ENCODE results near the gene FKBP5. TPM values are rescaled to one million over a fixed set of nuclear protein-coding genes. Genes with fewer than 3 reads are reported as not detected.
A peak's percentile ranks its signal among the peaks of the same experiment; 100 is the strongest.

The FKBP5 gene
- total and polyA plus RNA-seq, 9 of the 15 experiments (the other 6 are each of a cell fraction or from before 2014, with no cell fraction given): 32.7 to 151 (median 75.0) TPM

DNA sequence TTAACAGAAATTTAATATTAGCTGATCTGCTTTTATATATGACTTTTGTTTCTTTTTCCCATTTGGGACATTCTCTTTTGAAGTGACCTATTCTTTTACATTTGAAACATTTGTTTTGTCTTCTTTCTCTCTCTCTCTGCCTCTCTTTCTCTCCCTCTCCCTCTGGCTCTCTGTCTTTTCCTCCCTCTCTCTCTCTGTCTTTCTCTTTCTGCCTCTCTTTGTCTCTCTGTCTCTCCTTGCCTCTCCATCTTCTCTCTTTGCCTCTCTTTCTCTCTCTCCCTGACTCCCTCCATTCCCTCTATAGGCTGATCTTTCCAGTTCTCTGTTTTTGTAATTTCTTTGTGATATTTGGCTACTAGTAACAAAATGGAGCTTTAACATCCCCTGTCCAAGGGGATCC lies 124.0 kb downstream of the FKBP5 start (continued):
- TF ChIP-seq MCM7 (IDR thresholded peaks at IDR 0.05) (0 out of 4 replicates have a peak, but pooled peaks of 1 of the 2 experiments have one; percentile 56), E2F4 (CRISPR knock-in tag; IDR thresholded peaks at IDR 0.05; ENCODE audit: low read depth) (no peak), KAT2B (IDR thresholded peaks at IDR 0.05; ENCODE audit: low read depth, low read length) (no peak), SNRNP70 (optimal IDR thresholded peaks at IDR 0.05; ENCODE audit: low read depth, low read length) (no peak), ZNF175 (CRISPR knock-in tag; IDR thresholded peaks at IDR 0.05; ENCODE audit: low read depth) (no peak), ZNF57 (CRISPR knock-in tag; IDR thresholded peaks at IDR 0.05) (no peak), FOS (IDR thresholded peaks at IDR 0.05; ENCODE audit: extremely low read depth, insufficient read length) (no peak), NFIC (IDR thresholded peaks at IDR 0.05) (no peak)

GRCh38 chr6:35562060-35562459 lies 126.7 kb downstream of the FKBP5 start:
- ChIA-PET CTCF (ENCODE audit: low intra/inter-chr PET ratio) (no interaction called here), POLR2A (interaction anchor here (1.0 to 1.2 kb wide), 4 partner anchors 9 to 166 kb away, joined by 3 to 4 read pairs (median 3); no protein-coding TSS in a partner anchor)
- no peak overlapping the region for H3K9ac ChIP-seq (ENCODE audit: insufficient read depth in 1 of 2, low read depth in 2 of 2, low read length in 2 of 2)
- no TSS peak for BruUV-seq (replicated peaks)
- no peaks in the 10 kb centered on the region for H3K4me1 ChIP-seq (replicated peaks in 1 of 2; ENCODE audit: control insufficient read depth in 2 of 2, insufficient read depth in 2 of 2, low read length in 2 of 2)
- peaks cover 64 to 69% of the 10 kb centered on the region in 2 experiments for H3K27me3 ChIP-seq (ENCODE audit: control insufficient read depth in 2 of 2, insufficient read depth in 2 of 2, low read length in 2 of 2)
- WGBS (ENCODE audit: insufficient coverage, low coverage, missing lambda C conversion rate): 12% methylated on average over 11 of the region's 11 CpGs
- FAIRE-seq (no peak), DNase-seq (ENCODE audit: extremely low read depth in 1 of 4, low spot score in 3 of 4) (peak in 1 of 4 experiments; percentile 30), ATAC-seq (no peak)
- peaks cover 7% of the 10 kb centered on the region; the same call in 1 of the 2 replicates for H3K9me3 ChIP-seq (replicated peaks; ENCODE audit: control insufficient read depth, insufficient read depth, low read depth, low read length)
- H4K20me1 ChIP-seq (replicated peaks; ENCODE audit: control insufficient read depth, insufficient read depth, low read length): no peaks in the 10 kb centered on the region
- TF ChIP-seq STAT6 (CRISPR knock-in tag; IDR thresholded peaks at IDR 0.05) (no peak), E4F1 (CRISPR knock-in tag; IDR thresholded peaks at IDR 0.05; ENCODE audit: borderline replicate concordance) (no peak), ZBTB26 (CRISPR knock-in tag; IDR thresholded peaks at IDR 0.05) (no peak), NFIC (IDR thresholded peaks at IDR 0.05) (peak; percentile 82), XRCC3 (IDR thresholded peaks at IDR 0.05) (no peak), ERF (CRISPR knock-in tag; IDR thresholded peaks at IDR 0.05) (no peak), NCOR1 (IDR thresholded peaks at IDR 0.05) (no peak), ZNF121 (CRISPR knock-in tag; conservative IDR thresholded peaks at IDR 0.05) (no peak)
- intact Hi-C loops (cut with micrococcal nuclease): no loop called here
- in situ Hi-C loops (cut with MboI): no loop called here
- no peaks in the 10 kb centered on the region for H3K9me1 ChIP-seq (ENCODE audit: control insufficient read depth, insufficient read depth, low read length)
- no peaks in the 10 kb centered on the region for H3K79me2 ChIP-seq (ENCODE audit: control insufficient read depth, insufficient read depth, low read length)
- H3K27ac ChIP-seq (ENCODE audit: extremely low read depth, low read depth, low read length): no peak overlapping the region
- no peak overlapping the region for H3K4me3 ChIP-seq
- no peak overlapping the region for H2AFZ ChIP-seq (ENCODE audit: low read depth, low read length)
- no peak overlapping the region for H3K4me2 ChIP-seq (ENCODE audit: insufficient read depth, low read length)
- H3K36me3 ChIP-seq (ENCODE audit: control insufficient read depth, insufficient read depth, low read length): no peaks in the 10 kb centered on the region
